ENCODE results near the gene PLBD2.

PLBD2 gene

GRCh38 chr12:113328368-113328889 is 30.0 kb upstream of the PLBD2 start:
- no peak for TF ChIP-seq CTCF (IDR thresholded peaks at IDR 0.05; ENCODE audit: low read length, missing control alignments)
- DNase-seq (ENCODE audit: low read depth), result no peak
- no peak overlapping the region for H3K4me3 ChIP-seq (replicated peaks; ENCODE audit: low read depth, low read length)

GRCh38 chr12:113329022-113329790 is 29.2 kb upstream of the PLBD2 start:
- peak; percentile 51 for DNase-seq (ENCODE audit: low read depth)
- no peak overlapping the region for H3K4me3 ChIP-seq (replicated peaks; ENCODE audit: low read depth, low read length)
- no peak for TF ChIP-seq CTCF (IDR thresholded peaks at IDR 0.05; ENCODE audit: low read length, missing control alignments)

- no peak for TF ChIP-seq CTCF (IDR thresholded peaks at IDR 0.05; ENCODE audit: low read length, missing control alignments)
- H3K4me3 ChIP-seq (replicated peaks; ENCODE audit: low read depth, low read length), result no peak overlapping the region
- no peak for DNase-seq (ENCODE audit: low read depth)
Measured at GRCh38 chr12:113329791-113330417, 28.5 kb upstream of the PLBD2 start.

- no peak for TF ChIP-seq CTCF (IDR thresholded peaks at IDR 0.05; ENCODE audit: low read length, missing control alignments)
- no peak for DNase-seq (ENCODE audit: low read depth)
- H3K4me3 ChIP-seq (replicated peaks; ENCODE audit: low read depth, low read length), result no peak overlapping the region
Measured at GRCh38 chr12:113330505-113330904, 27.9 kb upstream of the PLBD2 start.

- no peak for DNase-seq (ENCODE audit: low read depth)
- no peak overlapping the region for H3K4me3 ChIP-seq (replicated peaks; ENCODE audit: low read depth, low read length)
- TF ChIP-seq CTCF (IDR thresholded peaks at IDR 0.05; ENCODE audit: low read length, missing control alignments), result no peak
Measured at GRCh38 chr12:113332688-113333417, 25.5 kb upstream of the PLBD2 start.

GRCh38 chr12:113333418-113333750 is 25.0 kb upstream of the PLBD2 start:
- no peak for TF ChIP-seq CTCF (IDR thresholded peaks at IDR 0.05; ENCODE audit: low read length, missing control alignments)
- no peak for DNase-seq (ENCODE audit: low read depth)
- no peak overlapping the region for H3K4me3 ChIP-seq (replicated peaks; ENCODE audit: low read depth, low read length)
